ENCODE data around the gene ATG101. TPM values are rescaled to one million over a fixed set of nuclear protein-coding genes. Genes with fewer than 3 reads are reported as not detected.

ATG101 gene
- total RNA-seq, 1 experiment from 2014 or later: 66.9 TPM

- CTCF ChIA-PET: interaction anchor here (0.6 to 32.1 kb wide), 3 partner anchors 25 to 1009 kb away, joined by 3 to 560 read pairs (median 9); no protein-coding TSS in a partner anchor
- POLR2A ChIA-PET: no interaction called here
These were observed 11.9 kb upstream of the ATG101 start for GRCh38 chr12:52057638-52058576.

GRCh38 chr12:52058631-52059361, 11.0 kb upstream of the ATG101 start:
- CTCF ChIA-PET: interaction anchor here (0.5 to 32.1 kb wide), 4 partner anchors 12 to 96 kb away, joined by 3 to 560 read pairs (median 7); partner anchors contain the start of gene ATG101
- BruUV-seq (replicated peaks): no TSS peak
- TF ChIP-seq, protein P1, sequence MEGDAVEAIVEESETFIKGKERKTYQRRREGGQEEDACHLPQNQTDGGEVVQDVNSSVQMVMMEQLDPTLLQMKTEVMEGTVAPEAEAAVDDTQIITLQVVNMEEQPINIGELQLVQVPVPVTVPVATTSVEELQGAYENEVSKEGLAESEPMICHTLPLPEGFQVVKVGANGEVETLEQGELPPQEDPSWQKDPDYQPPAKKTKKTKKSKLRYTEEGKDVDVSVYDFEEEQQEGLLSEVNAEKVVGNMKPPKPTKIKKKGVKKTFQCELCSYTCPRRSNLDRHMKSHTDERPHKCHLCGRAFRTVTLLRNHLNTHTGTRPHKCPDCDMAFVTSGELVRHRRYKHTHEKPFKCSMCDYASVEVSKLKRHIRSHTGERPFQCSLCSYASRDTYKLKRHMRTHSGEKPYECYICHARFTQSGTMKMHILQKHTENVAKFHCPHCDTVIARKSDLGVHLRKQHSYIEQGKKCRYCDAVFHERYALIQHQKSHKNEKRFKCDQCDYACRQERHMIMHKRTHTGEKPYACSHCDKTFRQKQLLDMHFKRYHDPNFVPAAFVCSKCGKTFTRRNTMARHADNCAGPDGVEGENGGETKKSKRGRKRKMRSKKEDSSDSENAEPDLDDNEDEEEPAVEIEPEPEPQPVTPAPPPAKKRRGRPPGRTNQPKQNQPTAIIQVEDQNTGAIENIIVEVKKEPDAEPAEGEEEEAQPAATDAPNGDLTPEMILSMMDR (IDR thresholded peaks at IDR 0.05; ENCODE audit: unreplicated experiment): no peak
- Mint-ChIP-seq H3K36me3 (ENCODE audit: insufficient read depth, unreplicated experiment) (peaks cover 6% of the 10 kb centered on the region), H3K27me3 (ENCODE audit: insufficient read depth, unreplicated experiment) (no peaks in the 10 kb centered on the region), H3K9me3 (ENCODE audit: unreplicated experiment) (no peaks in the 10 kb centered on the region), H3K27ac (ENCODE audit: low read depth, unreplicated experiment) (no peak overlapping the region), H3K4me3 (ENCODE audit: unreplicated experiment) (no peak overlapping the region), H3K4me1 (ENCODE audit: insufficient read depth, unreplicated experiment) (no peaks in the 10 kb centered on the region)
- no peak for DNase-seq (ENCODE audit: unreplicated experiment)
- intact Hi-C loops (cut with micrococcal nuclease): no loop called here
- POLR2A ChIA-PET: no interaction called here

More at GRCh38 chr12:52057638-52058576, 11.9 kb upstream of the ATG101 start:
- no TSS peak for BruUV-seq (replicated peaks)
- intact Hi-C loops (cut with micrococcal nuclease): no loop called here
- H3K27ac Mint-ChIP-seq (ENCODE audit: low read depth, unreplicated experiment): no peak overlapping the region
- no peak overlapping the region for H3K4me3 Mint-ChIP-seq (ENCODE audit: unreplicated experiment)
- no peaks in the 10 kb centered on the region for H3K9me3 Mint-ChIP-seq (ENCODE audit: unreplicated experiment)
- H3K36me3 Mint-ChIP-seq (ENCODE audit: insufficient read depth, unreplicated experiment): peaks cover 6% of the 10 kb centered on the region
- no peak for DNase-seq (ENCODE audit: unreplicated experiment)
- H3K4me1 Mint-ChIP-seq (ENCODE audit: insufficient read depth, unreplicated experiment): no peaks in the 10 kb centered on the region
- TF ChIP-seq, protein P1 (IDR thresholded peaks at IDR 0.05; ENCODE audit: unreplicated experiment): no peak
- H3K27me3 Mint-ChIP-seq (ENCODE audit: insufficient read depth, unreplicated experiment): no peaks in the 10 kb centered on the region

- intact Hi-C loops (cut with micrococcal nuclease): no loop called here
- POLR2A ChIA-PET: no interaction called here
- Mint-ChIP-seq H3K4me1 (ENCODE audit: insufficient read depth, unreplicated experiment) (no peaks in the 10 kb centered on the region), H3K36me3 (ENCODE audit: insufficient read depth, unreplicated experiment) (peaks cover 6% of the 10 kb centered on the region), H3K27ac (ENCODE audit: low read depth, unreplicated experiment) (no peak overlapping the region), H3K27me3 (ENCODE audit: insufficient read depth, unreplicated experiment) (no peaks in the 10 kb centered on the region), H3K9me3 (ENCODE audit: unreplicated experiment) (no peaks in the 10 kb centered on the region), H3K4me3 (ENCODE audit: unreplicated experiment) (no peak overlapping the region)
- DNase-seq (ENCODE audit: unreplicated experiment): no peak
- no TSS peak for BruUV-seq (replicated peaks)
- CTCF ChIA-PET: interaction anchor here (1.1 to 32.1 kb wide), 4 partner anchors 9 to 35 kb away, joined by 4 to 560 read pairs (median 7); partner anchors contain the start of gene ATG101
- TF ChIP-seq, protein P1 (IDR thresholded peaks at IDR 0.05; ENCODE audit: unreplicated experiment): no peak
These were observed 9.9 kb upstream of the ATG101 start for GRCh38 chr12:52059582-52060497.
